Endothelial cell of umbilical vein (primary cell): ENCODE measurements around the gene FAM161A.

Source experiments
- EZH2 ChIP-seq: IDR thresholded peaks from 2 replicates; pipeline ENCODE4 v1.6.1; 2012; ENCODE audit warnings: borderline replicate concordance, low read depth, mild to moderate bottlenecking, moderate library complexity, low read length, inconsistent platforms; ENCODE audit not compliant: severe bottlenecking
- FOS ChIP-seq: IDR thresholded peaks from 2 replicates; pipeline ENCODE4 v1.6.1; 2011; ENCODE audit warnings: mild to moderate bottlenecking, low read length, moderate library complexity, borderline replicate concordance; ENCODE audit not compliant: insufficient read depth
- GATA2 ChIP-seq: IDR thresholded peaks from 2 replicates; pipeline ENCODE4 v1.7.0; 2011; ENCODE audit warnings: low read depth, mild to moderate bottlenecking, moderate library complexity, mixed read lengths, low read length; ENCODE audit not compliant: insufficient read length, insufficient read depth
- JUN ChIP-seq: IDR thresholded peaks from 2 replicates; pipeline ENCODE4 v1.6.1; 2011; ENCODE audit warnings: borderline replicate concordance, low read depth; ENCODE audit not compliant: insufficient read length, insufficient read depth
- MYC ChIP-seq: IDR thresholded peaks from one replicate; pipeline ENCODE4 v1.6.1; 2011; ENCODE audit warnings: mild to moderate bottlenecking, low read depth, low read length
- POLR2A ChIP-seq: IDR thresholded peaks from 2 replicates; pipeline ENCODE4 v1.6.1; 2012; ENCODE audit warnings: low read depth, mild to moderate bottlenecking, control low read depth, low read length
- POLR2AphosphoS5 ChIP-seq: IDR thresholded peaks from 2 replicates; pipeline ENCODE4 v1.6.1; 2012; ENCODE audit warnings: low read depth, mild to moderate bottlenecking, control low read depth, low read length, moderate library complexity; ENCODE audit not compliant: insufficient read depth
- TF ChIP-seq, protein P1 (sequence below), 2 donors: IDR thresholded peaks; 1 replicate in 1 of 2; 2 replicates in 1 of 2; pipeline ENCODE4 v1.5.1; 2011; ENCODE audit warnings: low read length in 2 of 2, mild to moderate bottlenecking in 2 of 2, moderate library complexity in 2 of 2, control low read depth in 1 of 2, inconsistent platforms in 1 of 2, low read depth in 1 of 2; ENCODE audit not compliant: insufficient read depth in 1 of 2; ENCODE audit errors: extremely low read depth in 1 of 2
- TF ChIP-seq, protein P2 (sequence below): IDR thresholded peaks from 2 replicates; pipeline ENCODE4 v1.6.1; 2011; ENCODE audit not compliant: insufficient read depth, insufficient read length

DNA sequence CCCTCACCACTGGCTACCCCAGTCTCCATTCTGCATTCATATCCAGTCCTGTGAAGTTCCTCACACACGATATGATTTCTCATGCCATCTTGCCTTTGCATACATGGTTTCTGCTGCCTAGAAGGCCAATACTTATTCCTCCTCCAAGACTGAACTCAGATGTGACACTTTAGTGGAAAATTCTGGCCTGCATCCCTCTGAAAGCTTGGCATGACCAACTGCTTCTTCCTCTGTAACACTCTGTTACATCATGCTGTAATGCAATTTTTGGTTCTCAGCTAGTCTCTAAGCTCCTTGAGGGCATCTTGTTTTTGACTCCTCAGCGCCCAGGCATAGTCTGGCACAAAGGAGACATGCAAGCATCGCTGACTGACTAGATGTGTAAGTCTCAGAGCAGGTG is 12.6 kb downstream of the FAM161A start:
- TF ChIP-seq, protein P1, sequence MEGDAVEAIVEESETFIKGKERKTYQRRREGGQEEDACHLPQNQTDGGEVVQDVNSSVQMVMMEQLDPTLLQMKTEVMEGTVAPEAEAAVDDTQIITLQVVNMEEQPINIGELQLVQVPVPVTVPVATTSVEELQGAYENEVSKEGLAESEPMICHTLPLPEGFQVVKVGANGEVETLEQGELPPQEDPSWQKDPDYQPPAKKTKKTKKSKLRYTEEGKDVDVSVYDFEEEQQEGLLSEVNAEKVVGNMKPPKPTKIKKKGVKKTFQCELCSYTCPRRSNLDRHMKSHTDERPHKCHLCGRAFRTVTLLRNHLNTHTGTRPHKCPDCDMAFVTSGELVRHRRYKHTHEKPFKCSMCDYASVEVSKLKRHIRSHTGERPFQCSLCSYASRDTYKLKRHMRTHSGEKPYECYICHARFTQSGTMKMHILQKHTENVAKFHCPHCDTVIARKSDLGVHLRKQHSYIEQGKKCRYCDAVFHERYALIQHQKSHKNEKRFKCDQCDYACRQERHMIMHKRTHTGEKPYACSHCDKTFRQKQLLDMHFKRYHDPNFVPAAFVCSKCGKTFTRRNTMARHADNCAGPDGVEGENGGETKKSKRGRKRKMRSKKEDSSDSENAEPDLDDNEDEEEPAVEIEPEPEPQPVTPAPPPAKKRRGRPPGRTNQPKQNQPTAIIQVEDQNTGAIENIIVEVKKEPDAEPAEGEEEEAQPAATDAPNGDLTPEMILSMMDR (IDR thresholded peaks at IDR 0.05; ENCODE audit: extremely low read depth in 1 of 2, insufficient read depth in 1 of 2, low read depth in 1 of 2, low read length in 2 of 2), result no peak
- TF ChIP-seq FOS, result no peak
- no peak for TF ChIP-seq JUN
- TF ChIP-seq POLR2A, result no peak
- no peak for TF ChIP-seq MYC
- TF ChIP-seq EZH2, result no peak
- TF ChIP-seq, protein P2, sequence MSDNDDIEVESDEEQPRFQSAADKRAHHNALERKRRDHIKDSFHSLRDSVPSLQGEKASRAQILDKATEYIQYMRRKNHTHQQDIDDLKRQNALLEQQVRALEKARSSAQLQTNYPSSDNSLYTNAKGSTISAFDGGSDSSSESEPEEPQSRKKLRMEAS, result no peak
- no peak for TF ChIP-seq POLR2AphosphoS5
- no peak for TF ChIP-seq GATA2
